ENCODE results near the gene AGBL4. TPM values are rescaled to one million over a fixed set of nuclear protein-coding genes. Genes with fewer than 3 reads are reported as not detected.

The AGBL4 gene
- total and polyA plus RNA-seq, 2 experiments from 2014 or later: not detected

- Histone ChIP-seq H3K36me3 (no peaks in the 10 kb centered on the region), H3K27ac (no peak overlapping the region), H3K4me3 (no peak overlapping the region), H3K4me1 (ENCODE audit: low read depth) (no peaks in the 10 kb centered on the region), H3K9me3 (ENCODE audit: low read depth) (no peaks in the 10 kb centered on the region), H3K27me3 (no peaks in the 10 kb centered on the region)
- TF ChIP-seq CTCF (IDR thresholded peaks at IDR 0.05; ENCODE audit: low read depth, low read length): no peak
- DNase-seq (ENCODE audit: low read depth in 1 of 2, low spot score in 1 of 2): no peak
These were observed 1086.0 kb downstream of the AGBL4 start for GRCh38 chr1:48937732-48938131.

DNA sequence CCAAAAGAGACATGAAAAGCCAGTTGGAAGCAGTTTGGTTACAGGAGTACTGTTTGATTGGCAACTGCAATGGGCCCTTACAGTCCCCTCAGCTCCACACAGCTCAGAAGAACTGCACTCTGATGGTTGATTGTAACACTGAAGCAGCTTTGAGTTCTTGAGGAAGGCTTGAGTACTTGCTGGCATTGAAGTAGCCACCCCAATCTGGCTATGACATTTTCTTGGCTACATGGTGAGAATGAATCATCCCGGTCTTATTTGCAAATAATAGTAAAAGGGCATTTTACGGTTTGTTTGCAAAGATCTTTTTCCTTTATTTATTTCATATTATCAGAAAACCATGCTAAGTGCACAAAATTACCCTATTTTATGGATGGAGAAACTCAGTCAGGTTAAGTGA is 1087.3 kb downstream of the AGBL4 start:
- no peaks in the 10 kb centered on the region for H3K27me3 ChIP-seq
- H3K36me3 ChIP-seq: no peaks in the 10 kb centered on the region
- no peaks in the 10 kb centered on the region for H3K9me3 ChIP-seq (ENCODE audit: low read depth)
- DNase-seq (ENCODE audit: low read depth in 1 of 2, low spot score in 1 of 2): no peak
- TF ChIP-seq CTCF (IDR thresholded peaks at IDR 0.05; ENCODE audit: low read depth, low read length): no peak
- H3K27ac ChIP-seq: no peak overlapping the region
- no peak overlapping the region for H3K4me3 ChIP-seq
- no peaks in the 10 kb centered on the region for H3K4me1 ChIP-seq (ENCODE audit: low read depth)

DNA sequence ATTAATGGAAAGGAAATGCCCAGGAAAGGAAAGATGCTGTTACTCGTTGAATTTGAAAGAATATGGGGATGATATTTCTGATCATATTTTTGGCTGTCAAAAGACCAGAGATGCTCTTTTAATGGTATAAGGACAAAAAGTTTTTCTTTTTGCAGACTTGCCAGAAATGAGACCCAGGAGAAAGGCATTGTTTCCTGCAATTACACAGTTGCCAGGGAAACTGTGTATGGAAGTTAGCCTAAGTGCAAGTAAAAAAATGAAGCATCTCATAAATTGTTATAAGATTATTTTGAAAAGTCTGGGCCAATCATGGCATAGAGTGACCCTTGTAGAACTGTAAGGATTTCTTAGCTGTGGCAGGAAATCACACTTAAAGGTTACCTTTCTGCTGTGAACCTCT is 1091.4 kb downstream of the AGBL4 start:
- Histone ChIP-seq H3K9me3 (ENCODE audit: low read depth) (peaks cover 3% of the 10 kb centered on the region), H3K27ac (no peak overlapping the region), H3K36me3 (no peaks in the 10 kb centered on the region), H3K27me3 (no peaks in the 10 kb centered on the region), H3K4me3 (no peak overlapping the region), H3K4me1 (ENCODE audit: low read depth) (no peaks in the 10 kb centered on the region)
- DNase-seq (ENCODE audit: low read depth in 1 of 2, low spot score in 1 of 2): no peak
- no peak for TF ChIP-seq CTCF (IDR thresholded peaks at IDR 0.05; ENCODE audit: low read depth, low read length)

DNA sequence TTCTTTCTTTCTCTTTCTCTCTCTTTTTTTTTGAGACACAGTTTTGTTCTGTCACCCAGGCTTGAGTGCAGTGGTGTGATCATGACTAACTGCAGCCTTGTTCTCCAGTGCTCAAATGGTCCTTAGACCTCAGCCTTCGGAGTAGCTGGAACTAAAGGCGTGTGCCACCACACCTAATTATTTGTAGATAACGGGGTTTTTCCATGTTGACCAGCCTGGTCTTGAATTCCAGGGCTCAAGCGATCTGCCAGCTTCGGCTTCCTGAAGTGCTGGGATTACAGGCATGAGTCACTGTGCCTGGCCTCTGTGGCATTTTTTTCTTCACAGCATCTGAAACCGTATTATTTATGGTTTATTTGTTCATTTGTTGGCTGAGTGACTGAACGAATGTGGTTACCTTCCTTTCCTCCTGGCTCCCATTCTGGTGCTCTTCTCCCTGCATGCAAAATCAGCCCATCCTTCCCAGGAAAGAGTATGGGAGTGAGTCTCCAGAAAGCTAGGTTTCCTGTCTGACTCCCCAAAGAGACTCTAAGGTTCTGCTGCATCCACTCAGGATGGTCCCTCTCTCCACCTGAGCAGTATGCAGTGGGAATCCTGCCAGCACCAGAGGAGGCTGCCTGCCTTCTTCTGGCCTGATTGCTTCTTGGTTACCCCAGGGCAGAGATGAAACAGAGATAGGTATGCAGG is 1092.1 kb downstream of the AGBL4 start:
- peak in 1 of 2 donors; percentile 7 for DNase-seq (ENCODE audit: low read depth in 1 of 2, low spot score in 1 of 2)
- no peaks in the 10 kb centered on the region for H3K4me1 ChIP-seq (ENCODE audit: low read depth)
- H3K27me3 ChIP-seq: no peaks in the 10 kb centered on the region
- no peak overlapping the region for H3K4me3 ChIP-seq
- TF ChIP-seq CTCF (IDR thresholded peaks at IDR 0.05; ENCODE audit: low read depth, low read length): no peak
- no peak overlapping the region for H3K27ac ChIP-seq
- H3K36me3 ChIP-seq: no peaks in the 10 kb centered on the region
- H3K9me3 ChIP-seq (ENCODE audit: low read depth): peaks cover 3% of the 10 kb centered on the region

DNA sequence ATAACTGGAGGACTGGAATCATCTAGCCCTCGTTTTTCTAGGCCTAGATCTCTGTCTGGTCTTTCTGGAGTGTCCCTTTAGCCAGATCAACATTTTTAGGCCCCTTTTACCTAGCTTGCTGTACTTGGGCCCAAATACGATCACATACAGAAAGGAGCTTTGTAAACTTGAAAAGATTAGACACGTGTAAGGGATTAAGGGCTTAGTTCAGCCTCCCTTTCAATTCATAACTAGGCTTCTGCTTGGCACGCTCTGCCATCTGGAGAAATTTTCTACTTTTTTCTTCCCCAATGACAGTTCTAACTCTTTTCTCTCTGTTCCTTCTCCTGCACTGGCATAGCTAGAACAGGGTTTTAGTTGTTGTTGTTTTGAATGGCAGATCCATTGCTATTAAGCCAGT is 1093.7 kb downstream of the AGBL4 start:
- H3K36me3 ChIP-seq: no peaks in the 10 kb centered on the region
- no peak for TF ChIP-seq CTCF (IDR thresholded peaks at IDR 0.05; ENCODE audit: low read depth, low read length)
- H3K27me3 ChIP-seq: no peaks in the 10 kb centered on the region
- no peak for DNase-seq (ENCODE audit: low read depth in 1 of 2, low spot score in 1 of 2)
- H3K4me1 ChIP-seq (ENCODE audit: low read depth): no peaks in the 10 kb centered on the region
- H3K4me3 ChIP-seq: no peak overlapping the region
- no peak overlapping the region for H3K27ac ChIP-seq
- H3K9me3 ChIP-seq (ENCODE audit: low read depth): peaks cover 3% of the 10 kb centered on the region

Data from cardiac muscle cell (in vitro differentiated cells and primary cell).